ENCODE measurements around the gene SNX1.
A peak's percentile ranks its signal among the peaks of the same experiment; 100 is the strongest.

SNX1 gene

GRCh38 chr15:64156652-64157331, 61.0 kb downstream of the SNX1 start:
- H3K9me3 Mint-ChIP-seq = no peaks in the 10 kb centered on the region
- peaks cover 57% of the 10 kb centered on the region for H3K4me1 Mint-ChIP-seq
- no peak for DNase-seq (ENCODE audit: low spot score in 2 of 2)
- peaks cover 89% of the 10 kb centered on the region for H3K36me3 Mint-ChIP-seq
- H3K4me3 Mint-ChIP-seq = no peak overlapping the region
- peak overlapping the region; percentile 93 for H3K27ac Mint-ChIP-seq
- no peak for ATAC-seq

- no peak for ATAC-seq
- H3K9me3 Mint-ChIP-seq = no peaks in the 10 kb centered on the region
- H3K27ac Mint-ChIP-seq = peak overlapping the region; percentile 93
- peaks cover 57% of the 10 kb centered on the region for H3K4me1 Mint-ChIP-seq
- H3K4me3 Mint-ChIP-seq = no peak overlapping the region
- H3K36me3 Mint-ChIP-seq = peaks cover 97% of the 10 kb centered on the region
- DNase-seq (ENCODE audit: low spot score in 2 of 2) = no peak
Measured at GRCh38 chr15:64157599-64158125, 61.9 kb downstream of the SNX1 start.

GRCh38 chr15:64158363-64159134, 62.8 kb downstream of the SNX1 start:
- no peaks in the 10 kb centered on the region for H3K9me3 Mint-ChIP-seq
- ATAC-seq (no peak), DNase-seq (ENCODE audit: low spot score in 2 of 2) (no peak)
- peaks cover 98% of the 10 kb centered on the region for H3K36me3 Mint-ChIP-seq
- H3K4me1 Mint-ChIP-seq = peaks cover 51% of the 10 kb centered on the region
- peak overlapping the region; percentile 93 for H3K27ac Mint-ChIP-seq
- H3K4me3 Mint-ChIP-seq = peak overlapping the region; percentile 5

- no peak for DNase-seq (ENCODE audit: low spot score in 2 of 2)
- Mint-ChIP-seq H3K4me3 (peak overlapping the region; percentile 75), H3K27ac (peak overlapping the region; percentile 96), H3K4me1 (peaks cover 52% of the 10 kb centered on the region), H3K9me3 (no peaks in the 10 kb centered on the region), H3K36me3 (peaks cover 76% of the 10 kb centered on the region)
- ATAC-seq = no peak
Measured at GRCh38 chr15:64161688-64162477, 66.1 kb downstream of the SNX1 start.

GRCh38 chr15:64162478-64162868, 66.7 kb downstream of the SNX1 start:
- Mint-ChIP-seq H3K4me3 (peak overlapping the region; percentile 75), H3K27ac (peak overlapping the region; percentile 96), H3K9me3 (no peaks in the 10 kb centered on the region), H3K4me1 (peaks cover 46% of the 10 kb centered on the region), H3K36me3 (peaks cover 70% of the 10 kb centered on the region)
- peak; percentile 22 for ATAC-seq
- DNase-seq (ENCODE audit: low spot score in 2 of 2) = no peak

GRCh38 chr15:64162869-64163658, 67.3 kb downstream of the SNX1 start, which contains the start of gene PPIB:
Gene PPIB, minus strand, starts transcription at chr15:64163022. Its CDS starts 36 bp downstream, at chr15:64162986.
- H3K36me3 Mint-ChIP-seq = peaks cover 64% of the 10 kb centered on the region
- peak within 1 kb of the TSS; percentile 96 for H3K27ac Mint-ChIP-seq
- peak; percentile 94 for ATAC-seq
- peaks cover 41% of the 10 kb centered on the region for H3K4me1 Mint-ChIP-seq
- no peaks in the 10 kb centered on the region for H3K9me3 Mint-ChIP-seq
- peak within 1 kb of the TSS; percentile 75 for H3K4me3 Mint-ChIP-seq
- peak; percentile 94 to 98 for DNase-seq (ENCODE audit: low spot score in 2 of 2)

GRCh38 chr15:64163659-64164362, 68.0 kb downstream of the SNX1 start:
- H3K4me3 Mint-ChIP-seq = peak overlapping the region; percentile 75
- peaks cover 56% of the 10 kb centered on the region for H3K36me3 Mint-ChIP-seq
- ATAC-seq (no peak), DNase-seq (ENCODE audit: low spot score in 2 of 2) (no peak)
- H3K27ac Mint-ChIP-seq = peak overlapping the region; percentile 96
- H3K9me3 Mint-ChIP-seq = no peaks in the 10 kb centered on the region
- peaks cover 34% of the 10 kb centered on the region for H3K4me1 Mint-ChIP-seq

GRCh38 chr15:64164436-64164835, 68.7 kb downstream of the SNX1 start:
- Mint-ChIP-seq H3K4me1 (peaks cover 29% of the 10 kb centered on the region), H3K4me3 (peak overlapping the region; percentile 75), H3K9me3 (no peaks in the 10 kb centered on the region), H3K36me3 (peaks cover 50% of the 10 kb centered on the region), H3K27ac (peak overlapping the region; percentile 96)
- no peak for ATAC-seq
- no peak for DNase-seq (ENCODE audit: low spot score in 2 of 2)

GRCh38 chr15:64166102-64166890, 70.5 kb downstream of the SNX1 start:
- no peak for ATAC-seq
- H3K4me1 Mint-ChIP-seq = peaks cover 20% of the 10 kb centered on the region
- H3K36me3 Mint-ChIP-seq = peaks cover 39% of the 10 kb centered on the region
- no peak overlapping the region for H3K4me3 Mint-ChIP-seq
- DNase-seq (ENCODE audit: low spot score in 2 of 2) = no peak
- no peaks in the 10 kb centered on the region for H3K9me3 Mint-ChIP-seq
- peak overlapping the region; percentile 63 for H3K27ac Mint-ChIP-seq

GRCh38 chr15:64180235-64180824, 84.5 kb downstream of the SNX1 start:
- Mint-ChIP-seq H3K27ac (no peak overlapping the region), H3K4me3 (no peak overlapping the region), H3K4me1 (no peaks in the 10 kb centered on the region), H3K9me3 (no peaks in the 10 kb centered on the region), H3K36me3 (peaks cover 43% of the 10 kb centered on the region)
- DNase-seq (ENCODE audit: low spot score in 2 of 2) (no peak), ATAC-seq (no peak)

GRCh38 chr15:64182859-64183370, 87.1 kb downstream of the SNX1 start:
- Mint-ChIP-seq H3K27ac (no peak overlapping the region), H3K4me3 (no peak overlapping the region), H3K4me1 (peaks cover 5% of the 10 kb centered on the region), H3K9me3 (no peaks in the 10 kb centered on the region), H3K36me3 (peaks cover 49% of the 10 kb centered on the region)
- no peak for DNase-seq (ENCODE audit: low spot score in 2 of 2)
- no peak for ATAC-seq

- H3K4me1 Mint-ChIP-seq = peaks cover 16% of the 10 kb centered on the region
- no peak for DNase-seq (ENCODE audit: low spot score in 2 of 2)
- H3K36me3 Mint-ChIP-seq = peaks cover 44% of the 10 kb centered on the region
- ATAC-seq = no peak
- no peak overlapping the region for H3K4me3 Mint-ChIP-seq
- no peaks in the 10 kb centered on the region for H3K9me3 Mint-ChIP-seq
- no peak overlapping the region for H3K27ac Mint-ChIP-seq
Measured at GRCh38 chr15:64185146-64185911, 89.5 kb downstream of the SNX1 start.
